Fibroblast of skin of scalp (primary cell): ENCODE results near the gene DHRSX.

Source experiments
- DNase-seq: peaks from one replicate; pipeline ENCODE4 v3.0.0-alpha.2; 2013

DHRSX gene

DNA sequence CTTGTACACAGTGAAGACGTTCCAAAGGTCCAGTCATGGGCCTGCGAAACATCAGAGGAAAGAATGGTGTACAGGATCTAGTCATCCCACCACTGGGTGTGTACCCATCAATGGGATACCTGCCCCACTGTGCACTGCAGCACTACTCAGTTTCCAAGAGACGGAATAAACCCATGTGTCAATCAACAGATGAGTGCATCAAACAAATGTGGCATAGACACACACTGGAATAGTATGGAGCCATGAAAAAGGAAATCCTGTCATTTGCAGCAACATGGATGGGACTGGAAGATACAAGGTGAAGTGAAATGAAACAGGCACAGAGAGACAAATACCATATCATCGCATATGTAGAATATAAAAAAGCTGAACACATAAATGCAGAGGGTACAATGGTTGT is 48.0 kb downstream of the DHRSX start:
- no peak for DNase-seq

DNA sequence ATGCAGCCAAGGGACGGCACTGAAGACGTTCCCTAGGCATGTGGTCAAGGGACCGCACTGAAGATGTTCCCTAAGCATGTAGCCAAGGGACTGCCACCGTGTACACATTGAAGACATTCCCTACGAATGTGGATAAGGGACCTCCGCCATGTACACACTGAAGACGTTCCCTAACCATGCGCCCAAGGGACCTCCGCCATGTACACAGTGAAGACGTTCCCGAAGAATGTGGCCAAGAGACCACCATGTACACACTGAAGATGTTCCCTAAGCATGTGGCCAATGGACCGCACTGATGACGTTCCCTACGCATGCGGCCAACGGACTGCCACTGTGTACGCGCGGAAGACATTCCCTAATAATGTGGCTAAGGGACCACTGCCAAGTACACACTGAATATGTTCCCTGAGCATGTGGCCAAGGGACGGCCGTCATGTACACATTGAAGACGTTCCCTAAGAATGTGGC is 48.4 kb downstream of the DHRSX start:
- no peak for DNase-seq

DNA sequence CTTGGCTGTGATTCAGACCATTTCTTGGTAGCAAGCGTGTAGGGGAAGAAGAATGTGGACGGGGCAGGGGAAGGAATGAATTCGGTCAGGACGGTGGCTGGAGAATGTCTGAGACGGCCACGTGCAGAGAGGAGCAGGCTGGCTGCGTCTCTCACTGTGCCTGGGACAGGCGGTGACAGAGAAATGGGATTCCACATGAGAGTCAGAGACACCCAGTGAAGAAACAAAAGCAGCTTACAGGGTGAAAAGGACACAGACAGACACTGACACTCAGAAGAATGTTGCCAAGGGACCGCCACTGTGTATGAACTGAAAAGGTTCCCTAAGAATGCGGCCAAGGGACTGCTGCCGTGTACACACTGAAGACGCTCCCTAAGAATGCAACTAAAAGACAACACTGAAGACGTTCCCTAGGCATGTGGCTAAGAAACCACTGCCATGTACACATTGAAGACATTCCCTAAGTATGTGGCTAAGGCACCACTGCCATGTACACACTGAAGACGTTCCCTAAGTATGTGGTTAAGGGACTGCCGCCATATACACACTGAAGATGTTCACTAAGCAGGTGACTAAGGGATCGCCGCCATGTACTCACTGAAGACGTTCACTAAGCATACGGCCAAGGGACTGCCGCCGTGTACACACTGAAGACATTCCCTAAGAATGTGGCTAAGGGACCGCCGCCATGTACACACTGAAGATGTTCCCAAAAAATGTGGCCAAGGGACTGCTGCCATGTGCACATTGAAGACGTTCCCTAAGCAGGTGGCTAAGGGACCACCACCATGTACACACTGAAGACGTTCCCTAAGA is 49.1 kb downstream of the DHRSX start:
- DNase-seq, result peak; percentile 88

DNA sequence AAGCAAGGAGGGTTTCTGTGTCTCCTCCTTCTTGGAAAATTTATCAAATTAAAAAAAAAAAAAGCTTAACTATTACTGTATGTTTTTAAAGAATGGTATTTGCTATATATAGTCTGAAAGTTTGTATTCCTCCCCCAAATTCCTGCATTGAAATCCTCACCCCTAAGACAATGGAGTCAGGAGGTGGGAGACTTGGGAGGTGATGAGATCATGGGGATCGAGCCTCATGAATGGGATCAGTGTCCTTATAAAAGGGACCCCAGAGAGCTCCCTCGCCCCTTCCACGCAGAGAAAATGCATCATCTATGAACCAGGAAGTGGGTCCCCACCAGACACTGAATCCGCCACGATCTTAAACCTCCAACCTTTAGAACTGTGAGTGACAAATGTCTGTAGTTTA is 50.1 kb downstream of the DHRSX start:
- no peak for DNase-seq

DNA sequence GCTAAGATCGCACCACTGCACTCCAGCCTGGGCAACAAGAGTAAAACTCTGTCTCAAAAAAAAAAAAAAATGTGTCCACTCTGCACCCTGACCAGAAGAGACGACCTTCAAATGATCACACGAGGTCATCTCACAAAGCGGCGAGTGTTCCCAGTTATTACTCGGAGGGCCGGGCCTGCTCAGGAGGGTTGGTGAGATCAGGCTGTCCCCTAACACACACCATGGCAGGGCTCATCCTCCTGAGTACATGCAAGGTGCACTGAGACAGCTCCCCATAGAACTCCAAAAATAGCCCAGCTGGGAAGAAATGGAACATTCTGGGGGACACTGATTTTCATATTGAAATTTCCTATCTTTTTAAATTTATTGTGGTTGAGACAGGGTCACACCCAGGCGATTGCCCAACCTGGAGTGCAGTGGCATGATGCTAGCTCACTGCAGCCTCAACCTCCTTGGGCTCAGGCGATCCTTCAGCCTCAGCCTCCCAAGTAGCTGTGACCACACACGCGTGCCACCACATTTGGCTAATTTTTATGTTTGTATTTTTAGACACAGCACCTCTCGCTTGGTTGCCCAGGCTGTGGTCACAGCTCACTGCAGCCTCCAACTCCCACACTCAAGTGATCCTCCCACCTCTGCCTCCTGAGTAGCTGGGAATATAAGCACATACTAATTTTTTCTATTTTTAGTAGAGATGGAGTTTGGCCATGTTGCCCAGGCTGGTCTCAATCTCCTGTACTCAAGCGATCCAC is 51.5 kb downstream of the DHRSX start:
- no peak for DNase-seq

DNA sequence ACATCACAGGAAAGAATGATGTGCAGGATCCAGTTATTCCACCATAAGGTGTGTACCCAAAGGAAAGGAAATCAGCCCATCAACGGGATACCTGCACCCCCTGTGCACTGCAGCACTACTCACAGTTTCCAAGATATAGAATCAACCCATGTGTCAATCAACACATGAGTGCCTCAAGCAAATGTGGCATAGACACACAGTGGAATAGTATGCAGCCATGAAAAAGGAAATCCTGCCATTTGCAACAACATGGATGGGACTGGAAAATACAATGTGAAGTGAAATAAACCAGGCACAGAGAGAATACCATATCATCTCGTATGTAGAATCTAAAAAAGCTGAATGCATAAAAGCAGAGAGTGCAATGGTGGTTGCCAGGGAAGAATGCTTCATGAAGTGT is 53.3 kb downstream of the DHRSX start:
- no peak for DNase-seq

DNA sequence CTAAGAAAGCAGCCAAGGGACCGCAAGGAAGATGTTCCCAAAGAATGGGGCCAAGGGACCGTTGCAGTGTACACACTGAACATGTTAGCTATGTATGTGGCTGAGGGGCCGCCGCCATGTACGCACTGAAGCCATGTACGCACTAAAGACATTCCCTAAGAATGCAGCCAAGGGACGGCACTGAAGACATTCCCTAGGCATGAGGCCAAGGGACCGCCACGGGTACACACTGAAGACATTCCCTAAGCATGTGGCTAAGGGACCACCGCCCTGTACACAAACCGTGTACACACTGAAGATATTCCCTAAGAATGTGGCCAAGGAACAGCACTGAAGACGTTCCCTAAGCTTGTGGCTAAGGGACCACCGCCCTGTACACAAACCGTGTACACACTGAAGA is 54.0 kb downstream of the DHRSX start:
- DNase-seq, result no peak

DNA sequence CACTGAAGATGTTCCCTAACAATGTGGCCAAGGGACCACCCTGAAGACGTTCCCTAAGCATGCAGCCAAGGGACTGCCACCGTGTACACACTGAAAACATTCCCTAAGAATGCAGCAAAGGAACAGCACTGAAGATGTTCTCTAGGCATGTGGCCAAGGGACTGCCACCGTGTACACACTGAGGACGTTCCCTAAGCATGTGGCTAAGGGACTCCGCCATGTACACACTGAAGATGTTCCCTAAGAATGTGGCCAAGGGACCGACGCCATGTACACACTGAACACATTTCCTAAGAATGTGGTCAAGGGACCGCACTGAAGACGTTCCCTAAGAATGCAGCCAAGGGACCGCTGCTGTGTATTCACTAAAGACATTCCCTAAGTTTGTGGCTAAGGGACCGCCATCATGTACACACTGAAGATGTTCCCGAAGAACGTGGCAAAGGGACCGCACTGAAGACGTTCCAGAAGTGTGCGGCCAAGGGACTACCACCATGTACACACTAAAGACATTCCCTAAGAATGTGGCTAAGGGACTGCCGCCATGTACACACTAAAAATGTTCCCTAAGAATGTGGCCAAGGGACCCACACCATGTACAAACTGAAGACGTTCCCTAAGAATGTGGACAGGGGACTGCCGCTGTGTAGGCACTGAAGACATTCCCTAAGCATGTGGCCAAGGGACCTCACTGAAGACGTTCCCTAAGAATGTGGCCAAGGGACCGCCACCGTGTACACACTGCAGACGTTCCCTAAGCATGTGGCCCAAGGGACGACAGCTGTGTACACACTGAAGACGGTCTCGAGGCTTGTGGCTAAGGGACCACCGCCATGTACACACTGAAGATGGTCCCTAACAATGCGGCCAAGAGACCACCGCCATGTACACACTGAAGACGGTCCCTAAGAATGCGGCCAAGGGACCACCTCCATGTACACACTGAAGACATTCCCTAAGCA is 54.8 kb downstream of the DHRSX start:
- peak; percentile 16 for DNase-seq

DNA sequence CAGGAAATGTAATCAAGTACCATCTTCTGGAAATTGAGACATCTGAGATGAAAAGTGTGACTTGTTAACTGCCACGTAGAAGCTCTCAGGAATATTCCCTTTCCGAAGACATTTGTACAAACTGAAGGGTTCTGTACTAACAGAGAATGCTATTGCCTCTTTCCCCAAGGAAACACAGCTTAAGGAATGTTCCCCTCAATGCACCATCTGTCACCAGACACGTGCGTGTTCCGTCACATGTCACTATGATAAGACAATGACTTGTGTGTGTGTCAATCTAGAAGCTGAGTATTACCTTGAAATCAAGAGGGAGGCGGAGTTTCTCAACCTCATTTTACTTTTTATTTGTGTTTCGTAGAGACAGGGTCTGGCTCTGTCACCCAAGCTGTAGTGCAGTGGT is 58.1 kb downstream of the DHRSX start:
- no peak for DNase-seq

DNA sequence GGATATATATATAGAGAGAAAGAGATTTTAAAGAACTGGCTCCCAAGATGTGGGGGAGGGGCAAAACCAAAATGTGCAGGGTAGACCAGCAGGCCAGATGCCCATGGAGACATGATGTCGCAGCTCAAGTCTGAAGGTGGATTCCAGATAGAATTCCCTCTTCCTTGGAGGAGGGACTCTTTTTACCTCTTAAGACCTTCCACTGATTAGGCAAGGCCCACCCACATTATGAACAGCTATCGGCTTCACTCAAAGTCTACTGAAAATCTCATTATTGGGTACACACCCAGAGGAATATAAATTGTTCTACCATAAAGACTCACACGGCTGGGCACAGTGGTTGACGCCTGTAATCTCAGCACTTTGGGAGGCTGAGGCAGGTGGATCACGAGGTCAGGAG is 59.3 kb downstream of the DHRSX start:
- no peak for DNase-seq

DNA sequence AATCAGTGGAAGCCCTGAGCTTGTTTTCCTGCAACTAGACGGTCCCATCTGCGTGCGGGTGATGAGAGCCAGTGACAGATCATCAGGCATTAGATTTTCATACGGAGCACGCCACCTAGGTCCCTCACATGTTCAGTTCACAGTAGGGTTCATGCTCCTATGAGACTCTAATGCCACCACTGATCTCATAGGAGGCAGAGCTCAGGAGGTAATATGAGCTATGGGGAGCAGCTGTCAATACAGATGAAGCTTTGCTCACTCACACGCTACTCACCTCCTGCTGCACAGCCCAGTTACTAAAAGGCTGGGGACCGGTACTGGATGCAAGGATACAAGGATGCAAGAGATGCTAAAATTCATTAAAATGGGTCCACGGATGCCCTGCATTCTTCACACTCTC is 61.2 kb downstream of the DHRSX start:
- no peak for DNase-seq

DNA sequence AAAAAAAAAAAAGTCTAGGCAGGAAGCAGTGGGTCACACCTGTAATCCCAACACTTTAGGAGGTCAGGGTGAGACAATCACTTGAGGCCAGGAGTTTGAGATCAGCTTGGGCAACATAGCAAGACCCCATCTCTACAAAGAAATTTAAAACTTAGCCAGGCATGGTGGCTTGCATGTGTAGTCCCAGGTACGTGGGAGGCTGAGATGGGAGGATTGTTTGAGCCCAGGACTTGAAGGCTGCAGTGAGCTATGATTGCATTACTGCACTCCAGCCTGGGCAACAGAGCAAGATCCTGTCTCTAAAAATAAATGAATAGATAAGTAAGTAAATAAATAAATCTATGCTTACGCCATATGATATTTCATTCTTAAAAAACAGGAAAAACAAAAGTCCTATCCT is 65.3 kb downstream of the DHRSX start:
- no peak for DNase-seq

DNA sequence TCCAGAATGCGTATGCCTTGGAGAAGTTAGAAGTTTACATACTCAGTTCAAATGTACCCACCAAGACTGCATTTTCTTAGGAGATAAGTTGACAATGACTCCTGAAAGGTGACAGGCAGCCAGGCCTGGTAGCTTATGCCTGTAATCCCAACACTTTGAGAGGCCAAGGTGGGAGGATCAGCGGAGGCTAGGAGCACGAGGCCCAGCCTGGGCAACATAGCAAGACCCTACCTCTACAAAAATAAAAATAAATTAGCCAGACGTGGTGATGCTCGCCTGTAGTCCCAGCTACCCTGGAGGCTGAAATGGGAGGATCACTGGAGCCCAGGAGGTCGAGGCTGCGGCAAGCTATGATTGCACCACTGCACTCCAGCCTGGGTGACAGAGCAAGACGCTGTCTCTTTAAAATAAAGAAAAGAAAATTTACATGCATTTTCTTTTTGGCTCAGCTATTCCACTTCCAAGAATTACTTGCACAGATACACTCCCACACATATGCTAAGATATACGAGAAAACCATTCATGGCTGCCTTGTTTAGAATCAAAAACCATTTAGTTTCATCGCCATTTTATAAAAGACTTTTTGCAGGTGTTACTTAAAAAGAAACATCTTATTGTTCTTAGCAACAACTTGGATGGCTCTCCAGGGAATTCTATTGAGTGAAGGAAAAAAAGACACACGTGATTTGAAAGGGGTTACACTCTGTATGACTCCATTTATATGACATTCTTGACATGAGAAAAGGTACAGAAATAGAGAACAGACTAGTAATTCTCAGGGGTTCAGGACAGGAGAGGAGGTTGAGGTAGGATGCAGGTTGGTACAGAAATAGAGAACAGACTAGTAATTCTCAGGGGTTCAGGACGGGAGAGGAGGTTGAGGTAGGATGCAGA is 66.3 kb downstream of the DHRSX start:
- no peak for DNase-seq

DNA sequence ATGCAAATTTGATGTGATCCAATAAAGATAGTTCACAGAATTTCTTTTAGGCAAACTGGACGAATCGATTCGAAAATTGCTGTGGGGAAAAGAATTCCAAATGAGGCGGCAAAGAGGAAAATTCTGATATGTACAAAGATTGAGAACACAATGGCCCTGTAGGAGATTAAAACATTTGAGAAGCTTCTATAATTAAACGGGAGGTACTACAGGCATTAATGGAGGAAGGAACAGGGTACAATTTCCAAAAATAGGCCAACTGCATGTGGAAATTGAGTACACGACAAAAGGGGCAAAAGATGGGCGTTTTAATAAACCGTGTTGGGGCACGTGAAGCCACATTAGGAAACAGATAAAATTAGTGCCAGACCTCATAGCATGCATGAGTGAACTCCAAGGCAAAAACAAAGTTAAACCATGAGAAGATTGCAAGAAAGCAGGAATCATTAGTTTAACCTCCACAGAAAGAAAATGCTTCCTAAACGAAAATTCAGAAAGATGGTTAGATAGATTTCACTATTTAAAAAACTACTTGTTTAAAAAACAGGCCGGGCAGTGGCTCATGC is 68.4 kb downstream of the DHRSX start:
- no peak for DNase-seq

DNA sequence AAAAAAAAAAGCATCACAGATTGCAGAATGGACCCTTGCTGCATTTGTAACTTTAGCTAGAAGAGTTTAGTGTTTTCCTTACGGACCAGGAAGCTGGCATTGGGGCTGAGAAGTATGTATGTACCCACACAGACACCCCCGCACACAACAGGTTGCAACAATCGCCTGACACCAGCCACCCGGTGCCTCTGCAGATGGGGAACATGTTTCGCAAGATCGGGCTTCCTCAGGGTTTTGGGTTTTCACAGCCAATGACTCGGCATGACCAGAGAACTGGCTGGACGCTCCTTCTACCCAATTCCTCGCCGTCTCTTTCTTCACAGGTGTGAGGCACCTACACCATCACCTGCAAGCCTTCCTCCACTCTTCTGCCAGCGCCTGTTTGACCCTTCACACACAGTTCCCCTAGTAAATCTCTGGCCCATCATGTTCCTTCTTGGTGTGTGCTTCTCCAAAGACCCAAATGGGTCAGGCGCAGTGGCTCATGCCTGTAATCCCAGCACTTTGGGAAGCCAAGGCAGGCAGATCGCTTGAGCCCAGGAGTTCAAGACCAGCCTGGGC is 70.4 kb downstream of the DHRSX start:
- no peak for DNase-seq

DNA sequence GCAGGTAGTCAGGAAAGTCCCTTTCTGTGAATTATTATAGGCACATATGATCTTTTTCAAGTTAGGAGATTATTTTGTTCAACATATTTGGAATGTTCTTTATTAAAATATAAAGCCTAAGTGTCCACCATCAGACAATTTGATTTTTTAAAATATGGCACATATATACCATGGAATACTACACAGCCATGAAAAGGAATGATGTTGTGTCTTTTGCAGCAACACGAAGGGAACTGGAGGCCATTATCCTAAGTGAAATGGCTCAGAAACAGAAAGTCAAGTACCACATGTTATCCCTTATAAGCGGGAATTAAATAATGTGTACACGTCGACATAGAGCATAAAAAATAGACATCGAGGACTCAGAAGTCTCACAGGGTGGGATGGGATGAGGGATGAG is 73.0 kb downstream of the DHRSX start:
- no peak for DNase-seq

DNA sequence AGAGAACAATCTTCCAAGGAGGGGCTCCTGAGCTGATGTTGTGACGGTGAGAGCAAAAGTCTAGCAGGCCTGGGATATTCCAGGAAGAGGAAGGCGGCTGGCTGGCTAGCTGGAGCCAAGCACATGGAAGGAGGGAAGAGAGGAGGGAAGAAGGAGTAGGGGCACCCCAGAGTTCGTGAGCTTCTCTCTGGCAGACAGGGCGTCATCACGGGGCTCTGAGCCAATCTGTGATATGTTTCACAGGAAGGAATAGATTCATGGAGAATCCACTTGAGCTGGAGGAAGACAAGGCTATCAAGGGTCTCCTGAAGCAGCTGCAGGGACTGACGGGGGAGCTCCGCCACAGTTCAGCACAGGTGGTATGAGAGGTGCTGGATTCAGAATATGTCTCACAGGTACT is 73.6 kb downstream of the DHRSX start:
- DNase-seq, result no peak

DNA sequence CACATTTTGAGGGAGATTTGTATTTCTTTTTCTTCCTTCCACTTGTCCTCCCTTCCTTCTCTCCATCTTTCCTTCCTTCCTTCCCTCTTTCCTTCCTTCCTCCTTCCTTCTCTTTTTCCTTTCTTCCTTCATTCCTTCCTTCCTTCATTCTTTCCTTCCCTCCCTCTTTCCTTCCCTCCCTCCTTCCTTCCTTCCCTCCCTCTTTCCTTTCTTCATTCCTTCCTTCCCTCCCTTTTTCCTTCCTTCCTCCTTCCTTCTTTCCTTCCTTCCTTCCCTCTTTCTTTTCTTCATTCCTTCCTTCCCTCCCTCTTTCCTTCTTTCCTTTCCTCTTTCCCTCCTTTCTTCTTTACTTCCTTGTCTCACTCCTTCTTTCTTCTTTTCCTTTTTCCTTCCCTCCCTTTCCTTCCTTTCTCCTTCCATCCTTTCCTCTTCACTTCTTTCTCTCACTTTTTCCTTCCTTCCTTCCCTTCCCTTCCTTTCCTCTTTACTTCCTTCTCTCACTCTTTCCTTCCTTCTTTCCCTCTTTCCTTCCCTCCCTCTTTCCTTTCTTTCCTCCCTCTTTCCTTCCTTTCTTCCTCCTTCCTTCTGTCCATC is 74.4 kb downstream of the DHRSX start:
- DNase-seq, result no peak

DNA sequence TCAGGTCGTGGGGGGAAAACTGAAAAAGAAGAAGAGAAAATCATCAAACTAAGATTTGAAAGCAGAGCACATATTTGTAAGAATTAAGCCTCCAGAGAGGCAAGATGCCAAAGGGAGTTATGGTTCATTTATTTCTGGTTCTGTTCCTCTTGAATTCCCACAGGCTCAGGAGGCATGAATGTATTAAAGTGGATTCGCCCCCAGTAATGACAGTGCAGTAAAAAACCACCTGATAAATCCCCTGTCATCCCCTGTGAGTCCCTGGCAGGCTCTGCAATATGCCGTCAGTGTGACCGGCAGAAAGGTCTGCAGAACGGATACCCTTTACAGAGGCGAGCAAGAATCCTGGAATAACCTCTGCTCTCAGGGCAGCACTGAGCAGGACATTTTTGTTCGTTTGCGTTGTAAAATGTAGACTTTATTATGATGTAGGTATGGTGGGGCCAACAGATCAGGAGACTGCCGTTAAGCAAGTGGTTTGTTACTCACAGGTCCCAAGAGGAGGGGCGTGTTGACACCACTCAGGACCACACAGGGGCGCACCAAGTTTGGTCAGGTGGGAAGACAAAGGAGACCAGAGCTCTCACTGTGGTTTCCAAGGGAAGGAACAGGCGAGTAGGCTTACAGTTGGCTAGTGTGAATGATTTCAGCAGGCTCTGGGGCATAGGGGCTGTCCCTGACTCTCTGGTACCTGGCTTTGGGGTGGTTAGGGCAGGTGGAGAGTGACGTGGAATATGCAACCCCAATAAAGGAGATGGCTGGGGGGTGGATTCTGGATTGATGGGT is 75.3 kb downstream of the DHRSX start:
- DNase-seq, result no peak

DNA sequence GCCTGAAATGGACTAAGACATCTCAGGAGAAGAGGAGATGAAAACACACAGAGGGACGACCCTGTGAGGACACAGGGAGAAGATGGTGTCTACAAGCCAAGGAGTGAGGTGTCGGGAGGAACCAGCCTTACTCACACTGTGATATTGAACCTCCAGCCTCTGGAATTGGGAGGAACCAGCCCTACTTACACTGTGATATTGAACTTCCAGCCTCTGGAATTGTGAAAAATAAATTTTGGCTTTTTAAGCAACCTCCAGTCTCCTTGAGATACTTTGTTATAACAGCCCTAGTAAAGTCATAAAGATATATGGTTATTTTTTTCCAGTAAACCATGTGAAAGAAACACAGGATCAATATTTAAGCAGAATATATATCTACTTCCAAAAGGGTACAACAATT is 76.5 kb downstream of the DHRSX start:
- no peak for DNase-seq
